Fibroblast of lung (primary cell): ENCODE measurements around the gene ABCC6. TPM values are rescaled to one million over a fixed set of nuclear protein-coding genes. Genes with fewer than 3 reads are reported as not detected.

Experiments used
- DNase-seq, 2 donors: peaks; one replicate each; pipeline versions ENCODE4 v3.0.0 to v3.0.0-alpha.2; 2010; ENCODE audit warnings: low read depth in 2 of 2
- H2AFZ ChIP-seq: 2 replicates; pipeline ENCODE4 v1.5.1; 2012; ENCODE audit warnings: low read length, control low read depth, inconsistent platforms
- H3K27ac ChIP-seq: 2 replicates; pipeline ENCODE4 v1.5.1; 2011; ENCODE audit warnings: low read length, control low read depth; ENCODE audit not compliant: insufficient read depth
- H3K27me3 ChIP-seq: 2 replicates; pipeline ENCODE4 v1.5.1; 2011; ENCODE audit warnings: mild to moderate bottlenecking, low read length; ENCODE audit not compliant: control insufficient read depth, insufficient read depth
- H3K36me3 ChIP-seq: 2 replicates; pipeline ENCODE4 v1.5.1; 2011; ENCODE audit warnings: low read length; ENCODE audit not compliant: control insufficient read depth, insufficient read depth
- H3K4me1 ChIP-seq: 2 replicates; pipeline ENCODE4 v1.5.1; 2011; ENCODE audit warnings: low read length; ENCODE audit not compliant: control insufficient read depth, insufficient read depth; ENCODE audit errors: extremely low read depth
- H3K4me2 ChIP-seq: 2 replicates; pipeline ENCODE4 v1.5.1; 2011; ENCODE audit warnings: low read length, control low read depth; ENCODE audit not compliant: insufficient read depth; ENCODE audit errors: extremely low read depth
- H3K4me3 ChIP-seq, 4 experiments: fragments of 200-600 bp in 1 of 4; sonication (generic) in 1 of 4; replicated peaks in 1 of 4; 2 replicates each; pipeline ENCODE4 v1.5.1; 2011 to 2016; ENCODE audit warnings: low read length in 4 of 4, low read depth in 3 of 4, mild to moderate bottlenecking in 3 of 4, control low read depth in 2 of 4, inconsistent platforms in 1 of 4, mixed read lengths in 1 of 4; ENCODE audit not compliant: insufficient read depth in 1 of 4; ENCODE audit errors: control extremely low read depth in 1 of 4
- H3K79me2 ChIP-seq: 2 replicates; pipeline ENCODE4 v1.5.1; 2012; ENCODE audit warnings: mild to moderate bottlenecking, low read length, inconsistent platforms; ENCODE audit not compliant: control insufficient read depth, insufficient read depth
- H3K9ac ChIP-seq: 2 replicates; pipeline ENCODE4 v1.5.1; 2011; ENCODE audit warnings: mild to moderate bottlenecking, low read length, control low read depth; ENCODE audit not compliant: insufficient read depth
- H3K9me3 ChIP-seq: 2 replicates; pipeline ENCODE4 v1.5.1; 2012; ENCODE audit warnings: low read depth, low read length; ENCODE audit not compliant: control insufficient read depth, insufficient read depth
- H4K20me1 ChIP-seq: 2 replicates; pipeline ENCODE4 v1.5.1; 2011; ENCODE audit warnings: low read length; ENCODE audit not compliant: control insufficient read depth, insufficient read depth; ENCODE audit errors: extremely low read depth
- CTCF ChIP-seq, 2 donors: IDR thresholded peaks in 1 of 2; conservative IDR thresholded peaks in 1 of 2; 1 replicate in 1 of 2; 2 replicates in 1 of 2; pipeline ENCODE4 v1.5.1; 2011 to 2012; ENCODE audit warnings: low read length in 2 of 2, control low read depth in 1 of 2, inconsistent platforms in 1 of 2, low read depth in 1 of 2, mild to moderate bottlenecking in 1 of 2
- EZH2 ChIP-seq: IDR thresholded peaks from 2 replicates; pipeline ENCODE4 v1.5.1; 2012; ENCODE audit warnings: low read length, control low read depth, mild to moderate bottlenecking; ENCODE audit errors: missing control alignments
- polyA plus RNA-seq, 2 donors: library from polyadenylated mRNA; depleted of rRNA in 1 of 2; stranded (reverse) in 1 of 2; unstranded in 1 of 2; fragments of >200 nt; gene quantifications; 2 replicates each; pipeline ENCODE4 v1.2.1, GENCODE V29; 2011 to 2012; ENCODE audit warnings: missing spikeins in 1 of 2
- total RNA-seq: library from RNA; depleted of rRNA; stranded (reverse); fragments of >200 nt; gene quantifications from 2 replicates; pipeline ENCODE4 v1.2.1, GENCODE V29; 2014

Gene ABCC6
- total and polyA plus RNA-seq, 2 donors (not counting 1 experiment from before 2014, with no cell fraction given), result 0.87 to 6.3 TPM

GRCh38 chr16:16164243-16164642 lies 59.1 kb downstream of the ABCC6 start:
- TF ChIP-seq EZH2 (no peak), CTCF (conservative IDR thresholded peaks at IDR 0.05 in 1 of 2, IDR thresholded peaks at IDR 0.05 in 1 of 2; ENCODE audit: low read depth in 1 of 2, low read length in 2 of 2) (no peak)
- Histone ChIP-seq H3K9me3 (no peaks in the 10 kb centered on the region), H3K9ac (no peak overlapping the region), H3K4me3 (no peak overlapping the region), H3K4me1 (no peaks in the 10 kb centered on the region), H3K79me2 (no peaks in the 10 kb centered on the region), H2AFZ (no peak overlapping the region), H3K27me3 (no peaks in the 10 kb centered on the region), H4K20me1 (no peaks in the 10 kb centered on the region), H3K36me3 (no peaks in the 10 kb centered on the region), H3K27ac (no peak overlapping the region), H3K4me2 (no peak overlapping the region)
- no peak for DNase-seq

- H3K9me3 ChIP-seq, result no peaks in the 10 kb centered on the region
- H3K27ac ChIP-seq, result no peak overlapping the region
- H3K4me3 ChIP-seq, result no peak overlapping the region
- no peaks in the 10 kb centered on the region for H3K36me3 ChIP-seq
- H2AFZ ChIP-seq, result no peak overlapping the region
- H3K4me1 ChIP-seq, result no peaks in the 10 kb centered on the region
- no peak overlapping the region for H3K9ac ChIP-seq
- H3K27me3 ChIP-seq, result no peaks in the 10 kb centered on the region
- no peaks in the 10 kb centered on the region for H3K79me2 ChIP-seq
- no peak for DNase-seq
- no peaks in the 10 kb centered on the region for H4K20me1 ChIP-seq
- no peak for TF ChIP-seq CTCF (conservative IDR thresholded peaks at IDR 0.05 in 1 of 2, IDR thresholded peaks at IDR 0.05 in 1 of 2; ENCODE audit: low read depth in 1 of 2, low read length in 2 of 2)
- no peak for TF ChIP-seq EZH2
- H3K4me2 ChIP-seq, result no peak overlapping the region
Measured at GRCh38 chr16:16163571-16163970, 59.7 kb downstream of the ABCC6 start.

GRCh38 chr16:16163109-16163508 lies 60.2 kb downstream of the ABCC6 start:
- Histone ChIP-seq H3K4me1 (no peaks in the 10 kb centered on the region), H3K27me3 (no peaks in the 10 kb centered on the region), H3K36me3 (no peaks in the 10 kb centered on the region), H3K4me2 (no peak overlapping the region), H4K20me1 (no peaks in the 10 kb centered on the region), H3K9ac (no peak overlapping the region), H2AFZ (no peak overlapping the region), H3K4me3 (no peak overlapping the region), H3K79me2 (no peaks in the 10 kb centered on the region), H3K9me3 (no peaks in the 10 kb centered on the region), H3K27ac (no peak overlapping the region)
- TF ChIP-seq EZH2, result no peak
- TF ChIP-seq CTCF (conservative IDR thresholded peaks at IDR 0.05 in 1 of 2, IDR thresholded peaks at IDR 0.05 in 1 of 2; ENCODE audit: low read depth in 1 of 2, low read length in 2 of 2), result no peak
- DNase-seq, result no peak
